ENCODE data around the gene CEP104. TPM values are rescaled to one million over a fixed set of nuclear protein-coding genes. Genes with fewer than 3 reads are reported as not detected.

Gene CEP104
- total RNA-seq, 1 experiment from 2014 or later, result 25.4 TPM

DNA sequence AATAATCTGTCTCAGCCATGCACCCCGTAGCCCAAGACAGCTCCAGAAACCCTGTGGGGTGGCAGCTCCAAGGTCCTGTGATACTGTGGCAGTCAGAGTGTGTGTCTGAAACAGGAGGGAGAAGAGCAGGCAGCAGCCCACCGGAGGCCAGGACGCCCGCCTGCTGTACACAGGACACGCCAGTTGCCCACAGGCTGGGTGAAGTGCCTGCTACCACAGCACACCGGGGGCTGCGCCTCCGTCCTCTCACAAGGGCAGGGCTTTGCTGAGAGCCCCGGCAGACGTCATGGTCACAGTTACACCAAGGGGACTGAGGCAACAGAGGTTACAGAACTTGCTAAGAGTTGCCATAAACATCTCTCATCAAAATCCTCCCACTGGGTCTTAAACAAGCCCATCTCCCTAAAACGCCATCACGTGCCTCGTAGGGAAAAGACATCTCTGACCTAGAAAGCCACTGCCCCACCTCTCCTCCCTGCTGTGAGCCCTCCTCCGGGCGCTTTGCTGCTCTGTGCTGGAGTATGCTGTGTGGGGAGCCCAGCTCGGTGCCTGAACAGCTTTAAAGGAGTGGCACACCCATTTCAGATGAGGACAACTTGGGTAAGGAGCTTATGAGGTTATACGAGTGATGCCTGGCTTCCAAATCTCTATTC is 37.7 kb upstream of the CEP104 start:
- no peak for DNase-seq (ENCODE audit: low read depth)

DNA sequence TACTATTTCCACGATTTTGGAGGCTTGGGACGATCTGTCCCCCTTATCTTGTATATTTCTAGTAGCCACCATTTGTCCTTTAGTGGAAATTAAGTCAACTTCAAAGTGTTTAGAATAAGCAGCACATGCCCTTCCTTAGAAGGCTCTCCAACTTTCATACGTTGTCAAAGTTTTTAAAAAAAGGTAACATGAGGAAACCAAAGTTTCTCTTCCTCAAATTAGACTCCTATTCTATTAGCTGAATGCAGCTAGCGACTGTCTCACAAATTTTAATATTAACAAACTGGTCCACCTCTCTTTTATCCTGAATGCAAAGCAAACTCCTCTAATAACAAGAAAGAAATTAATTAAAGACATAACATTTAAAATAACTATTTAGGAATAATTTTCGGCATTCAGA is 36.2 kb upstream of the CEP104 start:
- DNase-seq (ENCODE audit: low read depth), result no peak

GRCh38 chr1:3892748-3893147 is 35.7 kb upstream of the CEP104 start:
- no peak for DNase-seq (ENCODE audit: low read depth)

- DNase-seq (ENCODE audit: low read depth), result no peak
Observed at GRCh38 chr1:3891329-3891865, 34.4 kb upstream of the CEP104 start.

- DNase-seq (ENCODE audit: low read depth), result no peak
Observed at GRCh38 chr1:3890389-3891328, 33.6 kb upstream of the CEP104 start.

DNA sequence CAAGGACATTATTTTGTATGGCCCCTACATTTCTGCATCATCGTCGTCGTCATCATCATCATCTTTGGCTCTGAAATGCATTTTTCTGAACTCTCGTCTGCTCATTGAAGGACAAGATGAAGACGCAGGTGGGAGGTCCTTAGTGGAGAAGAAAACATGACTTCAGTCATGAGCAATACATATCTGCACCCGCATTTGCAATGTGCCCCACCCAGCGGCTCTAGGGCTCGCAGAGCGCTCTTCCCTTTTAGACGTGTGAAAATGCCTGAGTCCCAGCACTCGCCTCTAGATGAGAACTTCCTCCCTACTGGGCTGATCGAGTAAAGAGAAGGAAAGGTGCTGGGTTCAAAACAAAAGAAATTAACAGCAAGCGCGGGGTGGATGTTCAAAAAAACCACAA is 32.9 kb upstream of the CEP104 start:
- DNase-seq (ENCODE audit: low read depth), result no peak

GRCh38 chr1:3888301-3888700 is 31.3 kb upstream of the CEP104 start:
- no peak for DNase-seq (ENCODE audit: low read depth)

DNA sequence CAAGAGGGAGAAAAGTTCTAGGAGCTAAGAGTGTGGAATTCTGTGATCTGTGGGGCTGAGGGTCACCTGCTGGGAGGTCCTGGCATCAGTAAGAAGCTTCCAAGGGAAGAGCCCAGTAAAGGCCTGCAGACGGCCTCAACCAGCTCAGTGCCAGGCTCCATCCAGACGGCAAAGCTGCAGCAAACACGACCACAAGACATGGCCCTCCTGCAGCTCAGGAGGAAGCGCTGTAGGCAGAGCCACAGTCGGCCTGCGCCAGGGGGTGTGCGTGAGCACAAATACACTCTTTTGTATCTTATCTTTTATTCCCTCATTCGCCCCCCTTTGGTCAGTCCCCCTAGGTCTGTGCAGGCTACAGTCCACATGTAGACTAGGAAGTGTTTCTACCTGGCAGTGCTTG is 29.7 kb upstream of the CEP104 start:
- DNase-seq (ENCODE audit: low read depth), result no peak

- no peak for DNase-seq (ENCODE audit: low read depth)
Observed at GRCh38 chr1:3886106-3886670, 29.2 kb upstream of the CEP104 start.

DNA sequence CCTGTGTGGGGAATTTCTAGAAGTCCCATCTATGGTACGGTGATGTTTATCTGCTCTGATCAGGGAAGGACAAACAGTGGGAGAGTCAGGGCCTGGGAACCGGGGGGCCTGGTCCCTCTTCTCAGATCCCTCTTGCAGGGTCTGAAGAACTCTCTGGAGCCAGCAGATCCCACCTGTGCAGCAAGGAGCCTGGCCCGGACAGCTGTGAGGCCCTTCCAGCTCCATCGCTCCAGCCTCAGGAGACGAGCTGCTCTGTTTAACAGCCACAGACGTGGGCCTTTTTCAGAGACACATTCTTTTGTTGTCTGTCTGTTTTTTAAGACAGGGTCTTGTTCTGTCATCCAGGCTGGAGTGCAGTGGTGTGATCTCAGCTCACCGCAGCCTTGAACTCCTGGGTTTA is 28.6 kb upstream of the CEP104 start:
- no peak for DNase-seq (ENCODE audit: low read depth)

DNA sequence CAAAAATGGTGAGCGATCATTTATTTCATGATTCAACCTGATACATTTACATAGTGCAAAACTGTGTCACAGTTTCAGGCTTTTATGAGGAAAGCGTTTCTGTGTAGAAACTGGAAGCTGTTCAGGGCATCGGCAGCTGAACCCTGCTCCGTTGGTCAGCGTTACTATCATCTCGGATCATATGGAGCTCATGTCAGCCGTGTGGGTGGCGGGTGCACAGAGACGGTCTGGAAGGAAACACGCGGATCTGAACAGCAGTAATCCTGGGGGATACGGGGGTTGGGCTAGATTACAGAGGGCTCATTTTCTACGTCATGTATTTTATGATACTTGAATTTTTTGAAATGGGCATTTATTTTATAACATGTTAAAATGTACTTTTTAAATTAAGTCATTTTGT is 28.0 kb upstream of the CEP104 start:
- no peak for DNase-seq (ENCODE audit: low read depth)

DNA sequence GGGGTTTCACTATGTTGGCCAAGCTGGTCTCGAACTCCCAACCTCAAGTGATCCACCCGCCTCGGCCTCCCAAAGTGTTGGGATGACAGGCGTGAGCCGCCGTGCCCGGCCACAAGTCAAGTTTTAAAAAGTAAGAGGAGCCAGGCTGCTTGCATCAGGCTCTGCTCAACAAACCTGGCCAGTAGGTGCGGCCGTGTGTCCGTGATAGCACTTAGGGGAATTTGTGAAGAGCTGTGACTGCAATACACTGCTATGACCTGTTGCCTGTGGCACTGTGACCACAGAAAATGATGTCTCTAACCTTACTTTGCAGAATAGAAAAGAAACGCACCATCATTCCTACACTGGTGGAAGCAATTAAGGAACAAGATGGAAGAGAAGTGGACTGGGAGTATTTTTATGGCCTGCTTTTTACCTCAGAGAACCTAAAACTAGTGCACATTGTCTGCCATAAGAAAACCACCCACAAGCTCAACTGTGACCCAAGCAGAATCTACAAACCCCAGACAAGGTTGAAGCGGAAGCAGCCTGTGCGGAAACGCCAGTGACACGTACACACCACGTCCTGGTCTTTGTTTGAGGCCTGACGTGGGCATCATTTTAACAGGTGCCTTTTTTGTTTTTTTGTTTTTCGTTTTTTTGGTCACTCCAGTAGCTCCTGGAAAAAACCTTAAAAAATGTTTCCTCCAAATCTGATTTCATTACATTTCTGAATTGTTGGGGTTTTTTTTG is 26.3 kb upstream of the CEP104 start:
- DNase-seq (ENCODE audit: low read depth), result no peak

GRCh38 chr1:3881193-3881480 is 24.1 kb upstream of the CEP104 start:
- no peak for DNase-seq (ENCODE audit: low read depth)

- DNase-seq (ENCODE audit: low read depth), result no peak
Observed at GRCh38 chr1:3880429-3881192, 23.6 kb upstream of the CEP104 start.

- DNase-seq (ENCODE audit: low read depth), result no peak
Observed at GRCh38 chr1:3879787-3880428, 22.9 kb upstream of the CEP104 start.

- DNase-seq (ENCODE audit: low read depth), result no peak
Observed at GRCh38 chr1:3879099-3879498, 22.1 kb upstream of the CEP104 start.

DNA sequence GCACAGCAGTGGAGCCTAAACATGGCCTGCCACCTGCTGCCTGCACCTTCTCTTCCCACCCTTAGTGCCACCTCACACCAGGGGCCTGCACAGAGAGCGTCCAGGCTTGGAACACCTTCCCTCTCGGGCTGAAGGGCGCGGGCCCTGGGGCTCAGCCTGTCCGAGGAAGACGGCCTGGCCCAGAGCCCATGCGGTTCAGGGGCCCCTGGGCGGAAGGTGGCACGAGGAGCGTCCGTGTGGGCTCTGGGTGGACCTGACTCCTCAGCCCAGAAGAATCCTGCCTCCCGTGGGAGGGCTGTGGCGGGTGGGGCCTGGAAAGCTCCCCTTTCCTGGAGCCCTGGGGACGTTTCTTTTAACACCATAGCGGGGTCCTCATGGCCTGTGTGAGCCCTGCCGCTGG is 19.7 kb upstream of the CEP104 start:
- DNase-seq (ENCODE audit: low read depth), result no peak

- DNase-seq (ENCODE audit: low read depth), result no peak
Observed at GRCh38 chr1:3874736-3875135, 17.7 kb upstream of the CEP104 start.

DNA sequence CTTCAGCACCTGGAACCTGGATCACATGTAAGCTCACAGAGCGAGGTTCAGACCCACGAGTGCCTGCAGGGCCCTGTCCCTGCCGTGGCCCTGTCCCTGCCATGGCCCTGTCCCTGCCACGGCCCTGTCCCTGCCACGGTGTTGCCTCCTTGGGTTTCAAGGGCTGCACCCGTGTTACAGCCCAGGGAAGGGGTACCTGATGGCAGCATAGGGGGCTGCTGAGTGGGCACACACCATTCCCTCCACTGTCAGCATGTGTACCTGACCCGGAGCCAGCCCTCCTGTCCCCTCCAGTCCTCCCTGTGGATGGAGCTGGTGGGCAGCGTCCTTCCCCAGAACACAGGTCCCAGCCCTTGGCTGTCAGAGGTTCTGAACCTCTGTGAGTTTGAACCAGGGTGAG is 15.5 kb upstream of the CEP104 start:
- DNase-seq (ENCODE audit: low read depth), result no peak

DNA sequence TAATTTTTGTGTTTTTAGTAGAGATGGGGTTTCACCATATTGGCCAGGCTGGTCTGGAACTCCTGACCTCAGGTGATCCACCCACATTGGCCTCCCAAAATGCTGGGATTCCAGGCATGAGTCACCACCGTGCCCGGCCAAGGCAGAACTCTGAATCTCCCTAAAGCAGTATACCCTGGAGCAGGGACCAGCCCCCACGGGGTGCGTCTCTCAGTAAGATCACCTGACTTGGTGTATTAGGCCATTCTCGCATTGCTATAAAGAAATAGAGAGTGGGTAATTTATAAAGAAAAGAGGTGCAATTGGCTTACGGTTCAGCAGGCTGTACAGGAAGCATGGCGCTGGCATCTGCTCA is 14.4 kb upstream of the CEP104 start:
- no peak for DNase-seq (ENCODE audit: low read depth)

GRCh38 chr1:3869751-3870301 is 12.8 kb upstream of the CEP104 start:
- no peak for DNase-seq (ENCODE audit: low read depth)
